ENCODE results near the gene RASA2. TPM values are rescaled to one million over a fixed set of nuclear protein-coding genes. Genes with fewer than 3 reads are reported as not detected.

RASA2 gene
- total and polyA plus RNA-seq, 10 of the 15 experiments (the other 5 are each of a cell fraction or from before 2014, with no cell fraction given): 1.9 to 9.4 (median 7.2) TPM

DNA sequence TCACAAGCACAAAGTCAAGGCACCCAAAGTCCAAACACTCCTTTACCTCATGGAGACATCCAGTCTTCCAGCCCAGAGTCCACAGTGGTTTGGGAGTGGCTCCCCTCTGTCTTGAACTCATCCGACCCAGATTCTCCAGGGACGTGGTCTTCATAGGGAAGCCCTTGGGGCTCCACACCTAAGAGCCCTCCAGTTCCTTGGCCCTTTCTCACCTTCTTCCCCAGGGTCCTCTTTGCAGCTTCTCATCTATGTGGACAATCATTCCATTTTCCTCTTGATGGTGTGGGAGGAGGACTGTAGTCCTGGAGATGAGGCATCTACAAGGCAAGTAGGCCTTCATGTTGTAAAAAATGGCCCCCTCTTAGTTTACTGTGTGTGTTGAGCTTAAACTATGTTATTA, 164.0 kb downstream of the RASA2 start:
- Histone ChIP-seq H3K4me1 (ENCODE audit: control insufficient read depth, insufficient read depth, low read length) (no peaks in the 10 kb centered on the region), H4K20me1 (ENCODE audit: control insufficient read depth, insufficient read depth) (no peaks in the 10 kb centered on the region), H3K4me2 (ENCODE audit: control insufficient read depth, insufficient read depth) (no peak overlapping the region), H2AFZ (ENCODE audit: control insufficient read depth, low read depth, low read length) (no peak overlapping the region), H3K27ac (ENCODE audit: control insufficient read depth, insufficient read depth) (no peak overlapping the region), H3K4me3 (no peak overlapping the region), H3K36me3 (ENCODE audit: control insufficient read depth in 2 of 2, insufficient read depth in 2 of 2, low read length in 1 of 2) (no peaks in the 10 kb centered on the region), H3K9me3 (replicated peaks; ENCODE audit: control insufficient read depth, insufficient read depth, low read length) (no peaks in the 10 kb centered on the region), H3K9ac (ENCODE audit: control insufficient read depth, insufficient read depth, low read length) (no peak overlapping the region), H3K27me3 (replicated peaks in 1 of 2; ENCODE audit: control insufficient read depth in 2 of 2, insufficient read depth in 2 of 2, low read length in 1 of 2) (no peaks in the 10 kb centered on the region), H3K79me2 (ENCODE audit: control insufficient read depth, insufficient read depth, low read length) (no peaks in the 10 kb centered on the region)
- ChIA-PET SMC1A (ENCODE audit: uncharacterized antibody, unreplicated experiment) (no interaction called here), POLR2A (no interaction called here), CTCF (interaction anchor here (0.6 to 1.4 kb wide), 3 partner anchors 9 to 402 kb away, joined by 3 to 4 read pairs (median 4); no protein-coding TSS in a partner anchor), RAD21 (ENCODE audit: unreplicated experiment) (no interaction called here)
- in situ Hi-C loops (cut with MboI) (no loop called here), intact Hi-C loops (cut with micrococcal nuclease; ENCODE audit: unreplicated experiment) (no loop called here)
- ATAC-seq: no peak
- DNase-seq (ENCODE audit: low read depth, low spot score): no peak
- WGBS (ENCODE audit: insufficient coverage, insufficient replicate concordance, low lambda C conversion rate, missing lambda C conversion rate): 0% methylated on average over 2 of the region's 2 CpGs
- no peak for FAIRE-seq
- BruUV-seq (replicated peaks): no TSS peak
- TF ChIP-seq NFYA (IDR thresholded peaks at IDR 0.05; ENCODE audit: borderline replicate concordance, low read depth, low read length): no peak
- TF ChIP-seq, protein P1, sequence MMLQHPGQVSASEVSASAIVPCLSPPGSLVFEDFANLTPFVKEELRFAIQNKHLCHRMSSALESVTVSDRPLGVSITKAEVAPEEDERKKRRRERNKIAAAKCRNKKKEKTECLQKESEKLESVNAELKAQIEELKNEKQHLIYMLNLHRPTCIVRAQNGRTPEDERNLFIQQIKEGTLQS (IDR thresholded peaks at IDR 0.05; ENCODE audit: borderline replicate concordance, extremely low read depth, low read depth, low read length): no peak
- TF ChIP-seq ZNF384 (IDR thresholded peaks at IDR 0.05; ENCODE audit: borderline replicate concordance, low read depth, low read length): no peak
- TF ChIP-seq RFX5 (IDR thresholded peaks at IDR 0.05; ENCODE audit: low read depth, low read length): no peak

DNA sequence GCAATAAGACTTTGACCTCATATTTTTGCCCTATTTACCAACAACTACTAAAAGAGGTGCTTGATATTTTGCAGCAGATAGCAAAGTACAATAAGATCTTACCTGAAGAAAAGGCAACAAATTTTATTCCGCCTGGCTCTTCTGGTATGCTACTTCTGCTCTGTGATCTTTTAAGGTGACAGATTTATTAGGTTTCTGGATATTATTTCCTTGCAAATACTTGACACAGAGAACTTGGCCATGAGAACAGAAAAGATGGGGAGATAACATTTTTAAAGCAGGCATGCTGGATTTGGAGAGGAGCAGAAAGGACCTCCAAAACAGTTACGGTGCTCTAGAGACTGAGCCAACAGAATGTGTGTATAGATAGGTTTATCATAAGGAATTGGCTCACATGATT, 164.6 kb downstream of the RASA2 start:
- FAIRE-seq: no peak
- in situ Hi-C loops (cut with MboI): no loop called here
- Histone ChIP-seq H3K4me2 (ENCODE audit: control insufficient read depth, insufficient read depth) (no peak overlapping the region), H2AFZ (ENCODE audit: control insufficient read depth, low read depth, low read length) (no peak overlapping the region), H3K4me1 (ENCODE audit: control insufficient read depth, insufficient read depth, low read length) (no peaks in the 10 kb centered on the region), H3K9ac (ENCODE audit: control insufficient read depth, insufficient read depth, low read length) (no peak overlapping the region), H3K27me3 (replicated peaks in 1 of 2; ENCODE audit: control insufficient read depth in 2 of 2, insufficient read depth in 2 of 2, low read length in 1 of 2) (no peaks in the 10 kb centered on the region), H3K79me2 (ENCODE audit: control insufficient read depth, insufficient read depth, low read length) (no peaks in the 10 kb centered on the region), H3K9me3 (replicated peaks; ENCODE audit: control insufficient read depth, insufficient read depth, low read length) (no peaks in the 10 kb centered on the region), H3K27ac (ENCODE audit: control insufficient read depth, insufficient read depth) (no peak overlapping the region), H4K20me1 (ENCODE audit: control insufficient read depth, insufficient read depth) (no peaks in the 10 kb centered on the region), H3K4me3 (no peak overlapping the region), H3K36me3 (ENCODE audit: control insufficient read depth in 2 of 2, insufficient read depth in 2 of 2, low read length in 1 of 2) (no peaks in the 10 kb centered on the region)
- ChIA-PET POLR2A (no interaction called here), RAD21 (ENCODE audit: unreplicated experiment) (no interaction called here), CTCF (interaction anchor here (1.4 kb wide), 1 partner anchor 10 kb away, joined by 4 read pairs; no protein-coding TSS in a partner anchor), SMC1A (ENCODE audit: uncharacterized antibody, unreplicated experiment) (no interaction called here)
- 33% methylated on average over 2 of the region's 2 CpGs for WGBS (ENCODE audit: insufficient coverage, insufficient replicate concordance, low lambda C conversion rate, missing lambda C conversion rate)
- intact Hi-C loops (cut with micrococcal nuclease; ENCODE audit: unreplicated experiment): no loop called here
- no peak for DNase-seq (ENCODE audit: low read depth, low spot score)
- ATAC-seq: no peak
- BruUV-seq (replicated peaks): no TSS peak
- TF ChIP-seq BRCA1 (IDR thresholded peaks at IDR 0.05; ENCODE audit: low read depth, low read length): no peak
- TF ChIP-seq, protein P2, sequence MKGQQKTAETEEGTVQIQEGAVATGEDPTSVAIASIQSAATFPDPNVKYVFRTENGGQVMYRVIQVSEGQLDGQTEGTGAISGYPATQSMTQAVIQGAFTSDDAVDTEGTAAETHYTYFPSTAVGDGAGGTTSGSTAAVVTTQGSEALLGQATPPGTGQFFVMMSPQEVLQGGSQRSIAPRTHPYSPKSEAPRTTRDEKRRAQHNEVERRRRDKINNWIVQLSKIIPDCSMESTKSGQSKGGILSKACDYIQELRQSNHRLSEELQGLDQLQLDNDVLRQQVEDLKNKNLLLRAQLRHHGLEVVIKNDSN (IDR thresholded peaks at IDR 0.05; ENCODE audit: borderline replicate concordance, extremely low read length, insufficient read depth, low read depth, low read length): no peak
- TF ChIP-seq, protein P3, sequence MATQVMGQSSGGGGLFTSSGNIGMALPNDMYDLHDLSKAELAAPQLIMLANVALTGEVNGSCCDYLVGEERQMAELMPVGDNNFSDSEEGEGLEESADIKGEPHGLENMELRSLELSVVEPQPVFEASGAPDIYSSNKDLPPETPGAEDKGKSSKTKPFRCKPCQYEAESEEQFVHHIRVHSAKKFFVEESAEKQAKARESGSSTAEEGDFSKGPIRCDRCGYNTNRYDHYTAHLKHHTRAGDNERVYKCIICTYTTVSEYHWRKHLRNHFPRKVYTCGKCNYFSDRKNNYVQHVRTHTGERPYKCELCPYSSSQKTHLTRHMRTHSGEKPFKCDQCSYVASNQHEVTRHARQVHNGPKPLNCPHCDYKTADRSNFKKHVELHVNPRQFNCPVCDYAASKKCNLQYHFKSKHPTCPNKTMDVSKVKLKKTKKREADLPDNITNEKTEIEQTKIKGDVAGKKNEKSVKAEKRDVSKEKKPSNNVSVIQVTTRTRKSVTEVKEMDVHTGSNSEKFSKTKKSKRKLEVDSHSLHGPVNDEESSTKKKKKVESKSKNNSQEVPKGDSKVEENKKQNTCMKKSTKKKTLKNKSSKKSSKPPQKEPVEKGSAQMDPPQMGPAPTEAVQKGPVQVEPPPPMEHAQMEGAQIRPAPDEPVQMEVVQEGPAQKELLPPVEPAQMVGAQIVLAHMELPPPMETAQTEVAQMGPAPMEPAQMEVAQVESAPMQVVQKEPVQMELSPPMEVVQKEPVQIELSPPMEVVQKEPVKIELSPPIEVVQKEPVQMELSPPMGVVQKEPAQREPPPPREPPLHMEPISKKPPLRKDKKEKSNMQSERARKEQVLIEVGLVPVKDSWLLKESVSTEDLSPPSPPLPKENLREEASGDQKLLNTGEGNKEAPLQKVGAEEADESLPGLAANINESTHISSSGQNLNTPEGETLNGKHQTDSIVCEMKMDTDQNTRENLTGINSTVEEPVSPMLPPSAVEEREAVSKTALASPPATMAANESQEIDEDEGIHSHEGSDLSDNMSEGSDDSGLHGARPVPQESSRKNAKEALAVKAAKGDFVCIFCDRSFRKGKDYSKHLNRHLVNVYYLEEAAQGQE (IDR thresholded peaks at IDR 0.05; ENCODE audit: low read depth, low read length): no peak
- TF ChIP-seq ZNF384 (IDR thresholded peaks at IDR 0.05; ENCODE audit: borderline replicate concordance, low read depth, low read length): no peak
- no peak for TF ChIP-seq KDM1A (IDR thresholded peaks at IDR 0.05; ENCODE audit: borderline replicate concordance)

Data from GM12878 (cell line).